NB4 (cell line): ENCODE measurements around the gene ADAM23.

Experiments used
- CTCF ChIP-seq: IDR thresholded peaks from one replicate; pipeline ENCODE4 v1.5.1; 2012; ENCODE audit warnings: low read depth, low read length
- MAX ChIP-seq: IDR thresholded peaks from 2 replicates; pipeline ENCODE4 v1.6.1; 2011; ENCODE audit warnings: low read depth, low read length
- MYC ChIP-seq: IDR thresholded peaks from 2 replicates; pipeline ENCODE4 v1.6.1; 2011; ENCODE audit warnings: low read depth, low read length
- POLR2A ChIP-seq: IDR thresholded peaks from 2 replicates; pipeline ENCODE4 v1.6.1; 2011; ENCODE audit warnings: mild to moderate bottlenecking; ENCODE audit not compliant: insufficient read length; ENCODE audit errors: extremely low read depth

GRCh38 chr2:206585335-206585734 lies 142.0 kb downstream of the ADAM23 start:
- TF ChIP-seq POLR2A (no peak), CTCF (no peak), MAX (no peak), MYC (no peak)
